Suprapubic skin (tissue), 4 donors: ENCODE measurements around the gene ISX. TPM values are rescaled to one million over a fixed set of nuclear protein-coding genes. Genes with fewer than 3 reads are reported as not detected.
"Not testable (repeated sequence)": the region's sequence is repeated elsewhere in the genome, so short reads cannot be mapped to it uniquely, and the experiment has no call there.

Experiments
- DNase-seq, 2 donors: peaks; one replicate each; pipeline ENCODE4 v3.0.0-alpha.2; 2019; ENCODE audit warnings: low spot score in 2 of 2
- H3K27ac ChIP-seq: fragments of 200-600 bp; sonication (generic); one replicate; pipeline ENCODE4 v1.5.1; 2019
- H3K27me3 ChIP-seq: fragments of 200-600 bp; sonication (generic); one replicate; pipeline ENCODE4 v1.5.1; 2019
- H3K36me3 ChIP-seq: fragments of 200-600 bp; sonication (generic); one replicate; pipeline ENCODE4 v1.5.1; 2019
- H3K4me1 ChIP-seq: fragments of 200-600 bp; sonication (generic); one replicate; pipeline ENCODE4 v1.5.1; 2019
- H3K4me3 ChIP-seq: fragments of 200-600 bp; sonication (generic); one replicate; pipeline ENCODE4 v1.5.1; 2019; ENCODE audit warnings: mild to moderate bottlenecking
- H3K9me3 ChIP-seq: fragments of 200-600 bp; sonication (generic); one replicate; pipeline ENCODE4 v1.5.1; 2019
- EP300 ChIP-seq: sonication (generic); formaldehyde crosslinking; IDR thresholded peaks from one replicate; pipeline ENCODE4 v1.6.1; 2017; ENCODE audit warnings: antibody characterized with exemption
- POLR2A ChIP-seq, 2 donors: fragments of 450-650 bp; IDR thresholded peaks; one replicate each; pipeline ENCODE4 v1.6.1; 2017; ENCODE audit warnings: antibody characterized with exemption in 2 of 2, mild to moderate bottlenecking in 2 of 2, moderate library complexity in 2 of 2
- POLR2AphosphoS5 ChIP-seq, 3 donors: sonication (generic); formaldehyde crosslinking; IDR thresholded peaks; one replicate each; pipeline ENCODE4 v1.6.1; 2017; ENCODE audit warnings: antibody characterized with exemption in 3 of 3
- WGBS: methylation state at CpG from one replicate; pipeline ENCODE4 v1.1.5; 2018; 5-methylcytosine and 5-hydroxymethylcytosine counted together
- total RNA-seq, 4 donors: library from RNA; depleted of rRNA; stranded (reverse); fragments of >200 nt; gene quantifications; one replicate each; pipeline ENCODE4 v1.1.0, GENCODE V29; 2016
- TF ChIP-seq, protein P1 (sequence below), 2 donors: fragments of 200-600 bp in 1 of 2; fragments of 450-650 bp in 1 of 2; sonication (generic) in 1 of 2; IDR thresholded peaks; one replicate each; pipeline ENCODE4 v1.5.1; 2016 to 2019; ENCODE audit warnings: antibody characterized with exemption in 2 of 2, mild to moderate bottlenecking in 1 of 2, moderate library complexity in 1 of 2

Gene ISX
- total RNA-seq, 4 donors from 2014 or later: not detected

DNA sequence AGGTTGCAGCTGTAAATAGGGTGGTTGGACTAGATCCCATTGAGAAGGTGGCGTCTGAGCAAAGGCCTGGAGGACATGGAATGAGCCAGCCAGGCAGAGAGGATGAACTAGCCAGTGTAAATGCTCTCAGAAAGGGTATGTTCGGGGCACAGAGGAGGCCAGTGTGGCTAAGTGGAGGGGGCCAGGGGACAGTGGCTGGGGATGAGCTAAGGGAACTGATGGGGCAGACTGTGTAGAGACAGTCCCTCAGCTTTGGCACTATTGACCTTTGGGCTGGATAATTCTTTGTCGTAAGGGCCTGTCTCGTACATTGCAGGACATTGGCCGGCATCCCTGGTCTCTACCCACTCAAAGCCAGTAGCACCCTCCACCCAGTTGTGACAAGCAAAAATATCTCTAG lies 43.7 kb upstream of the ISX start:
- WGBS: 76% methylated on average over 5 of the region's 5 CpGs
- Histone ChIP-seq H3K27me3 (peaks cover 16% of the 10 kb centered on the region), H3K4me1 (no peaks in the 10 kb centered on the region), H3K9me3 (no peaks in the 10 kb centered on the region), H3K27ac (no peak overlapping the region), H3K36me3 (no peaks in the 10 kb centered on the region), H3K4me3 (no peak overlapping the region)
- no peak for TF ChIP-seq POLR2A (IDR thresholded peaks at IDR 0.05)
- no peak for TF ChIP-seq POLR2AphosphoS5 (IDR thresholded peaks at IDR 0.05)
- TF ChIP-seq, protein P1, sequence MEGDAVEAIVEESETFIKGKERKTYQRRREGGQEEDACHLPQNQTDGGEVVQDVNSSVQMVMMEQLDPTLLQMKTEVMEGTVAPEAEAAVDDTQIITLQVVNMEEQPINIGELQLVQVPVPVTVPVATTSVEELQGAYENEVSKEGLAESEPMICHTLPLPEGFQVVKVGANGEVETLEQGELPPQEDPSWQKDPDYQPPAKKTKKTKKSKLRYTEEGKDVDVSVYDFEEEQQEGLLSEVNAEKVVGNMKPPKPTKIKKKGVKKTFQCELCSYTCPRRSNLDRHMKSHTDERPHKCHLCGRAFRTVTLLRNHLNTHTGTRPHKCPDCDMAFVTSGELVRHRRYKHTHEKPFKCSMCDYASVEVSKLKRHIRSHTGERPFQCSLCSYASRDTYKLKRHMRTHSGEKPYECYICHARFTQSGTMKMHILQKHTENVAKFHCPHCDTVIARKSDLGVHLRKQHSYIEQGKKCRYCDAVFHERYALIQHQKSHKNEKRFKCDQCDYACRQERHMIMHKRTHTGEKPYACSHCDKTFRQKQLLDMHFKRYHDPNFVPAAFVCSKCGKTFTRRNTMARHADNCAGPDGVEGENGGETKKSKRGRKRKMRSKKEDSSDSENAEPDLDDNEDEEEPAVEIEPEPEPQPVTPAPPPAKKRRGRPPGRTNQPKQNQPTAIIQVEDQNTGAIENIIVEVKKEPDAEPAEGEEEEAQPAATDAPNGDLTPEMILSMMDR (IDR thresholded peaks at IDR 0.05): no peak
- no peak for TF ChIP-seq EP300
- peak; percentile 13 to 34 for DNase-seq

DNA sequence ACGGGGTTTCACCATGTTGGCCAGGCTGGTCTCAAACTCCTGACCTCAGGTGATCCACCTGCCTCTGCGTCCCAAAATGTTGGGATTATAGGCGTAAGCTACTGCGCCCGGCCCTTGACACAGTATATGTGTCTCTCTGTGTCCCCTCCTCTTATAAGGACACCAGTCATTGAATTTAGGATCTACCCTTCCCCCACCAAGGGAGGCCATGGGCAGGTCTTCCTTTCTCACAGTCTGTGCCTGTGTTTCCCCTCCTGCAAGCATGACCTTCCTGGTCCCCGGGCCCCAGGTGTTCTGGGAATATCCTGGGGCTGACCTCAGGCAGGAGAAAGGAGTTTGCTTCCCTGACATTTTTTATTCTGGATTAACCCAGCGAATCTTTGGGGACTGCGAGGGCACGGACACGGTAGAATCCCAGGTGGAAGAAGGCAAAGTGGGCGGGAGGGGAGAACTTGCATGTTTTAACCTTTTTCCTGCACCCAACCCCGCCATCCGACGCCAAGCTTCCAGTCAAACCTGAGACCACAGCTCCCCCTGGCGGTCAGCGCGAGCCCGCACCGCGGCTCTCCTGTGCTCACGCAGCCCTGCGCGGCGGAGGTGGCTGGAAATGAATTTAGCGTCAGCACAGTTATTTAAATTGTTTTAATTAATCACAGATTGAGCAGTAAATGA lies 42.1 kb upstream of the ISX start:
- DNase-seq: peak; percentile 20 to 79
- Histone ChIP-seq H3K27me3 (peaks cover 16% of the 10 kb centered on the region), H3K4me1 (no peaks in the 10 kb centered on the region), H3K36me3 (no peaks in the 10 kb centered on the region), H3K9me3 (no peaks in the 10 kb centered on the region), H3K4me3 (no peak overlapping the region), H3K27ac (no peak overlapping the region)
- TF ChIP-seq EP300: no peak
- no peak for TF ChIP-seq POLR2A (IDR thresholded peaks at IDR 0.05)
- TF ChIP-seq POLR2AphosphoS5 (IDR thresholded peaks at IDR 0.05): no peak
- TF ChIP-seq, protein P1 (IDR thresholded peaks at IDR 0.05): peak; percentile 55 to 87
- WGBS: 27% methylated on average over 25 of the region's 25 CpGs

DNA sequence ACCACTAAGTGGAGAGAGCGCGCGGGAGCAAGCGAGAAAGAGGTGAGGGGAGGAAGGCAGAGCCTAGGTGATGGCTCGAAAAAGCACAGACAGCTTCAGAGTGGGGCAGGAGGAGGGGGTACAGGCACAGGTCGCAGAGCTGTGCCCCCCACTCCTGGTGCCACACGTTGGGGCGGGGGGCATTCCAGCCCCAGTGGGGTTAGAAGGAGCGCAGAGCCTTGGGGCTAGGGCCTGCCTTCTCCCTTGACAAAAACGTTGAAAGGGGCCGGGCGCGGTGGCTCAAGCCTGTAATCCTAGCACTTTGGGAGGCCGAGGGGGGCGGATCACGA lies 41.6 kb upstream of the ISX start:
- H3K27ac ChIP-seq: no peak overlapping the region
- no peaks in the 10 kb centered on the region for H3K9me3 ChIP-seq
- peaks cover 16% of the 10 kb centered on the region for H3K27me3 ChIP-seq
- no peaks in the 10 kb centered on the region for H3K4me1 ChIP-seq
- no peak overlapping the region for H3K4me3 ChIP-seq
- no peaks in the 10 kb centered on the region for H3K36me3 ChIP-seq
- no peak for TF ChIP-seq POLR2A (IDR thresholded peaks at IDR 0.05)
- TF ChIP-seq POLR2AphosphoS5 (IDR thresholded peaks at IDR 0.05): no peak
- TF ChIP-seq EP300: no peak
- TF ChIP-seq, protein P1 (IDR thresholded peaks at IDR 0.05): no peak
- DNase-seq: peak in 1 of 2 donors; percentile 20
- WGBS: 35% methylated on average over 16 of the region's 16 CpGs

DNA sequence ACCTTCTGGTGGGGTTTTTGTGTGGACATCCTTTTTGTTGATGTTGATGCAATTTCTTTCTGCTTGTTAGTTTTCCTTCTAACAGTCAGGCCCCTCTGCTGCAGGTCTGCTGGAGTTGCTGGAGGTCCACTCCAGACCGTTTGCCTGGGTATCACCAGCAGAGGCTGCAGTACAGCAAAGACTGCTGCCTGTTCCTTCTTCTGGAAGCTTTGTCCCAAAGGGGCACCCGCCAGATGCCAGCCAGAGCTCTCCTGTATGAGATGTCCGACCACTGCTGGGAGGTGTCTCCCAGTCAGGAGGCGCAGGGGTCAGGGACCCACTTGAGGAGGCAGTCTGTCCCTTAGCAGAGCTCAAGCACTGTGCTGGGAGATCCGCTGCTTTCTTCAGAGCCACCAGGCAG lies 35.8 kb upstream of the ISX start:
- not testable (repeated sequence) for H3K36me3 ChIP-seq, H3K9me3 ChIP-seq, H3K27ac ChIP-seq, H3K4me3 ChIP-seq, H3K4me1 ChIP-seq
- WGBS: 77% methylated on average over 2 of the region's 5 CpGs
- peaks cover 17% of the 10 kb centered on the region for H3K27me3 ChIP-seq
- DNase-seq: peak in 1 of 2 donors; percentile 31

DNA sequence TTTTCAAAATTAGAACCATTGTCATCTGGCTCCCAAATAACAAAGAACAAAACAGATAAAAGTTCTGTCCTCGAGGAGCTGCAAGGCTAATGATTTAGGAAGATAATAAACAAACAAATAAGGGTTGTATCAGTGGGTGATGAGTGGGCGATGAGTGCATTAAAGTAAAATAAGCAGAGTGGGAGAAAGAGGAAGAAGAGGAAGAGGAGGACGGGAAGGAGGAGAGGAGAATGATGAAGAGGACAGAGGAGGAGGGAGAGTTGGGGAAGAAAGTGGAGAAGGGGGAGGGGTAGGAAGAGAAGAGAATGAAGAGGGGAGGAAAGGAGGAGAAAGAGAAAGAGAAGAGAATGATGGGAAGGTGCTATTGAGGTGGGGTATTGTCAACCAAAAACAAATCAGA lies 33.4 kb upstream of the ISX start:
- no peak for DNase-seq
- TF ChIP-seq EP300: no peak
- TF ChIP-seq, protein P1 (IDR thresholded peaks at IDR 0.05): no peak

More for the DNA sequence above, 33.4 kb upstream of the ISX start:
- no peaks in the 10 kb centered on the region for H3K9me3 ChIP-seq
- H3K4me1 ChIP-seq: no peaks in the 10 kb centered on the region
- 58% methylated on average over 3 of the region's 3 CpGs for WGBS
- H3K36me3 ChIP-seq: no peaks in the 10 kb centered on the region
- H3K27me3 ChIP-seq: peaks cover 17% of the 10 kb centered on the region
- no peak overlapping the region for H3K27ac ChIP-seq
- no peak overlapping the region for H3K4me3 ChIP-seq
